Parathyroid adenoma (tissue), 2 donors: Measurements from ENCODE around the gene PCDH9.

Experiments
- H2AFZ ChIP-seq: fragments of 300-600 bp; sonication (generic); one replicate; pipeline ENCODE4 v1.7.0; 2017; ENCODE audit warnings: antibody characterized with exemption, mild to moderate bottlenecking
- H3K27ac ChIP-seq: fragments of 300-600 bp; sonication (generic); one replicate; pipeline ENCODE4 v1.7.0; 2017
- H3K27me3 ChIP-seq: fragments of 300-600 bp; sonication (generic); one replicate; pipeline ENCODE4 v1.7.0; 2017; ENCODE audit warnings: low read length; ENCODE audit not compliant: control insufficient read depth, insufficient read depth
- H3K36me3 ChIP-seq: fragments of 300-600 bp; sonication (generic); one replicate; pipeline ENCODE4 v1.7.0; 2017; ENCODE audit warnings: low read length; ENCODE audit not compliant: control insufficient read depth, insufficient read depth
- H3K4me1 ChIP-seq: fragments of 300-600 bp; sonication (generic); one replicate; pipeline ENCODE4 v1.7.0; 2017; ENCODE audit warnings: control low read depth
- H3K4me2 ChIP-seq: fragments of 300-600 bp; sonication (generic); one replicate; pipeline ENCODE4 v1.7.0; 2017; ENCODE audit warnings: low read length
- H3K4me3 ChIP-seq: fragments of 300-600 bp; sonication (generic); one replicate; pipeline ENCODE4 v1.7.0; 2017; ENCODE audit warnings: low read depth, low read length
- H3K79me2 ChIP-seq: fragments of 300-600 bp; sonication (generic); one replicate; pipeline ENCODE4 v1.7.0; 2017; ENCODE audit warnings: control low read depth
- H3K9ac ChIP-seq: fragments of 300-600 bp; sonication (generic); one replicate; pipeline ENCODE4 v1.7.0; 2017; ENCODE audit warnings: mild to moderate bottlenecking
- H3K9me3 ChIP-seq: fragments of 300-600 bp; sonication (generic); one replicate; pipeline ENCODE4 v1.7.0; 2017; ENCODE audit warnings: low read length; ENCODE audit not compliant: control insufficient read depth
- CTCF ChIP-seq: fragments of 300-600 bp; sonication (generic); IDR thresholded peaks from one replicate; pipeline ENCODE4 v1.7.0; 2017; ENCODE audit warnings: antibody characterized with exemption, mild to moderate bottlenecking
- donor health status: primary hyperparathyroidism.

PCDH9 gene

GRCh38 chr13:66567899-66568612 is 662.1 kb downstream of the PCDH9 start:
- H3K9ac ChIP-seq: no peak overlapping the region
- TF ChIP-seq CTCF: no peak
- H3K4me3 ChIP-seq: no peak overlapping the region

GRCh38 chr13:66565279-66565678 is 664.9 kb downstream of the PCDH9 start:
- Histone ChIP-seq H3K4me1 (no peaks in the 10 kb centered on the region), H3K4me2 (no peak overlapping the region), H3K36me3 (no peaks in the 10 kb centered on the region), H3K9me3 (no peaks in the 10 kb centered on the region), H3K79me2 (no peaks in the 10 kb centered on the region), H3K27ac (no peak overlapping the region), H3K4me3 (no peak overlapping the region), H2AFZ (no peak overlapping the region), H3K9ac (no peak overlapping the region), H3K27me3 (no peaks in the 10 kb centered on the region)
- TF ChIP-seq CTCF: no peak

More at GRCh38 chr13:66567899-66568612, 662.1 kb downstream of the PCDH9 start:
- Histone ChIP-seq H3K27ac (no peak overlapping the region), H3K9me3 (no peaks in the 10 kb centered on the region), H3K79me2 (no peaks in the 10 kb centered on the region), H3K4me1 (no peaks in the 10 kb centered on the region), H3K27me3 (no peaks in the 10 kb centered on the region), H3K4me2 (no peak overlapping the region), H2AFZ (no peak overlapping the region), H3K36me3 (no peaks in the 10 kb centered on the region)

DNA sequence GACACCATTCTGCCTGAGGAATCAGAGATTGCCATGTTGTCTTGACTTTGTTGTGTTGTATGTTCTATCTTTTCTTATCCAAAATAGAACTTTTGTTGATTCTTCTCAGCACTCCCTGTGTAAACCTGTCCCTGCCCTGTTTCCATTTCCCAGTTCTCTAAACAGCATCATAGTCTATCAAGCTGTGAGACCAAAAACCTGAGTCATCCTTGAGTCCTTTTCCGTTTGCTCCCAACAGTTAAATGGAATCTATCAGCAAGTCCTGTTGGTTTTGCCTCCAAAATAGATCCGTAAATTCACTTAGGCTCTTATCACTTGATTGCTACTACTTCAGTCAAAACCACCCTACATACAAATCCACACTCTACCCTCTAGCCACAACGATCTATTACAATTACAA is 667.1 kb downstream of the PCDH9 start:
- H3K9ac ChIP-seq: no peak overlapping the region

GRCh38 chr13:66562054-66562453 is 668.1 kb downstream of the PCDH9 start:
- Histone ChIP-seq H3K4me3 (no peak overlapping the region), H3K4me1 (no peaks in the 10 kb centered on the region), H3K27ac (no peak overlapping the region), H2AFZ (no peak overlapping the region), H3K79me2 (no peaks in the 10 kb centered on the region), H3K36me3 (no peaks in the 10 kb centered on the region), H3K9me3 (no peaks in the 10 kb centered on the region), H3K27me3 (no peaks in the 10 kb centered on the region), H3K9ac (no peak overlapping the region), H3K4me2 (no peak overlapping the region)
- no peak for TF ChIP-seq CTCF

More for the DNA sequence above, 667.1 kb downstream of the PCDH9 start:
- no peak overlapping the region for H3K4me3 ChIP-seq
- H3K9me3 ChIP-seq: no peaks in the 10 kb centered on the region
- H3K27me3 ChIP-seq: no peaks in the 10 kb centered on the region
- no peaks in the 10 kb centered on the region for H3K4me1 ChIP-seq
- H3K27ac ChIP-seq: no peak overlapping the region
- no peak overlapping the region for H2AFZ ChIP-seq
- no peaks in the 10 kb centered on the region for H3K79me2 ChIP-seq
- no peak overlapping the region for H3K4me2 ChIP-seq
- TF ChIP-seq CTCF: no peak
- H3K36me3 ChIP-seq: no peaks in the 10 kb centered on the region

- no peak for TF ChIP-seq CTCF
- H2AFZ ChIP-seq: no peak overlapping the region
- H3K9me3 ChIP-seq: no peaks in the 10 kb centered on the region
- H3K4me2 ChIP-seq: no peak overlapping the region
- H3K36me3 ChIP-seq: no peaks in the 10 kb centered on the region
- H3K27me3 ChIP-seq: no peaks in the 10 kb centered on the region
- no peak overlapping the region for H3K4me3 ChIP-seq
- no peaks in the 10 kb centered on the region for H3K4me1 ChIP-seq
- H3K27ac ChIP-seq: no peak overlapping the region
- no peak overlapping the region for H3K9ac ChIP-seq
- no peaks in the 10 kb centered on the region for H3K79me2 ChIP-seq
These were observed 669.1 kb downstream of the PCDH9 start for GRCh38 chr13:66560991-66561390.
